ENCODE measurements around the gene ZNF628.

GRCh38 chr19:55453511-55454260 lies 22.7 kb upstream of the ZNF628 start:
- TF ChIP-seq, protein P1, sequence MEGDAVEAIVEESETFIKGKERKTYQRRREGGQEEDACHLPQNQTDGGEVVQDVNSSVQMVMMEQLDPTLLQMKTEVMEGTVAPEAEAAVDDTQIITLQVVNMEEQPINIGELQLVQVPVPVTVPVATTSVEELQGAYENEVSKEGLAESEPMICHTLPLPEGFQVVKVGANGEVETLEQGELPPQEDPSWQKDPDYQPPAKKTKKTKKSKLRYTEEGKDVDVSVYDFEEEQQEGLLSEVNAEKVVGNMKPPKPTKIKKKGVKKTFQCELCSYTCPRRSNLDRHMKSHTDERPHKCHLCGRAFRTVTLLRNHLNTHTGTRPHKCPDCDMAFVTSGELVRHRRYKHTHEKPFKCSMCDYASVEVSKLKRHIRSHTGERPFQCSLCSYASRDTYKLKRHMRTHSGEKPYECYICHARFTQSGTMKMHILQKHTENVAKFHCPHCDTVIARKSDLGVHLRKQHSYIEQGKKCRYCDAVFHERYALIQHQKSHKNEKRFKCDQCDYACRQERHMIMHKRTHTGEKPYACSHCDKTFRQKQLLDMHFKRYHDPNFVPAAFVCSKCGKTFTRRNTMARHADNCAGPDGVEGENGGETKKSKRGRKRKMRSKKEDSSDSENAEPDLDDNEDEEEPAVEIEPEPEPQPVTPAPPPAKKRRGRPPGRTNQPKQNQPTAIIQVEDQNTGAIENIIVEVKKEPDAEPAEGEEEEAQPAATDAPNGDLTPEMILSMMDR (IDR thresholded peaks at IDR 0.05), result no peak
- no peak for TF ChIP-seq POLR2AphosphoS5 (IDR thresholded peaks at IDR 0.05)
- no peak for TF ChIP-seq POLR2A (IDR thresholded peaks at IDR 0.05; ENCODE audit: low read depth)
